ENCODE data around the gene SYCE1L.

The SYCE1L gene

DNA sequence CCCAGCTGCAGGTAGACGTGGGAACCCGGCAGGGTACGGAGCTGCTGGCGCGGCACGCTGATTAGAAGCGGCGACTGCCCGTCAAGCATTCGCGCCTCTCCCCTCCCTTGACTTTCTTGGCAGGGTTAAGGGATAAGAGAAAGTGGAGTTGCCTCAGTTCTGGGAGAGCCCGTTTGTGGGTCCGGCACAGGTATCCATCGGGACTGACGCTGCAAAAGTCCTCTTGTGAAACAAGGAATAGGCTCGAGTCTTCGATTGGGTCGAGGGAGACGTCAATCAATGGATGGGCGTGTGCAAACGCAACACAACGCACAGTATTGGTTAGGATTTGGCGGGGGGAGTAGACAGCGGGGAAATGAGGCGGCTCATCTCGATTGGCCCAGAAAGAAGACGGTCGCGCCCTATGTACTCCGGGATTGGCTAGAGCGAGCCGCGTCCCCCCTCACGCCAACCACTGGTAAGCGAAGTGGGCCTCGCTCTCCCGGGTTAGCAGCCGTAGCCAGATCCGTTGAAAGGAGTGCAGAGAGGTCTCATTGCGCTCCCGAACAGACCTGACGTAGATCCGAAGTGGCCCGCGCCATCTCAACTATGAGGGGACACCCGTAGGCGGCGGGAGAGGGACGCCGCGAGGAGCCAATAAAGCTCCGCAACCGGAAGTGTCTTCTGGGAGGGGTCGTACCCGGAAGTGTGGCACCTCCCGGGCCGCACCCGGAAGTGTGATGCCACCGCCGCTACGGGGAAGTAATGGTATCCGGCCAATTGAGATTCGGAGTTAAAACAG lies 8.5 kb upstream of the SYCE1L start, which contains the start of gene MON1B:
Gene MON1B (plus strand): TSS at position 713 of the 781 bp plus-strand sequence. CDS start 296 bp downstream, outside the sequence.
- H3K27ac ChIP-seq (ENCODE audit: insufficient read depth in 1 of 2, low read depth in 1 of 2, low read length in 2 of 2, poor library complexity in 1 of 2, severe bottlenecking in 2 of 2), result peak within 1 kb of the TSS; percentile 89 to 96
- DNase-seq, result peak; percentile 99 to 100 (median 99)
- ChIA-PET CTCF (interaction anchor here (0.9 kb wide), 1 partner anchor 20 kb away, joined by 3 read pairs; no protein-coding TSS in a partner anchor), POLR2A (interaction anchor here (1.0 kb wide), 1 partner anchor 21 kb away, joined by 3 read pairs; no protein-coding TSS in a partner anchor)
- H3K27me3 ChIP-seq (replicated peaks in 2 of 5; ENCODE audit: control insufficient read depth in 4 of 5, insufficient read depth in 5 of 5, low read length in 4 of 5), result no peaks in the 10 kb centered on the region
- WGBS (ENCODE audit: insufficient coverage), result under 1% methylated on average over 46 of the region's 63 CpGs
- no peaks in the 10 kb centered on the region for H3K9me3 ChIP-seq (ENCODE audit: control extremely low read depth in 1 of 5, control insufficient read depth in 4 of 5, insufficient read depth in 2 of 5, low read depth in 1 of 5, low read length in 4 of 5)
- peaks cover 5 to 26% (median 19%) of the 10 kb centered on the region in 4 experiments for H3K36me3 ChIP-seq (ENCODE audit: control insufficient read depth in 4 of 4, insufficient read depth in 4 of 4, low read length in 3 of 4)
- peaks cover 3 to 21% (median 16%) of the 10 kb centered on the region in 4 experiments for H3K4me1 ChIP-seq (ENCODE audit: control extremely low read depth in 1 of 4, control insufficient read depth in 4 of 4, insufficient read depth in 4 of 4, low read length in 3 of 4)
- peak within 1 kb of the TSS; percentile 72 to 100 (median 91) for H3K4me3 ChIP-seq (ENCODE audit: control insufficient read depth in 1 of 7, extremely low read depth in 1 of 7, insufficient read depth in 4 of 7, low read depth in 2 of 7, low read length in 6 of 7)

DNA sequence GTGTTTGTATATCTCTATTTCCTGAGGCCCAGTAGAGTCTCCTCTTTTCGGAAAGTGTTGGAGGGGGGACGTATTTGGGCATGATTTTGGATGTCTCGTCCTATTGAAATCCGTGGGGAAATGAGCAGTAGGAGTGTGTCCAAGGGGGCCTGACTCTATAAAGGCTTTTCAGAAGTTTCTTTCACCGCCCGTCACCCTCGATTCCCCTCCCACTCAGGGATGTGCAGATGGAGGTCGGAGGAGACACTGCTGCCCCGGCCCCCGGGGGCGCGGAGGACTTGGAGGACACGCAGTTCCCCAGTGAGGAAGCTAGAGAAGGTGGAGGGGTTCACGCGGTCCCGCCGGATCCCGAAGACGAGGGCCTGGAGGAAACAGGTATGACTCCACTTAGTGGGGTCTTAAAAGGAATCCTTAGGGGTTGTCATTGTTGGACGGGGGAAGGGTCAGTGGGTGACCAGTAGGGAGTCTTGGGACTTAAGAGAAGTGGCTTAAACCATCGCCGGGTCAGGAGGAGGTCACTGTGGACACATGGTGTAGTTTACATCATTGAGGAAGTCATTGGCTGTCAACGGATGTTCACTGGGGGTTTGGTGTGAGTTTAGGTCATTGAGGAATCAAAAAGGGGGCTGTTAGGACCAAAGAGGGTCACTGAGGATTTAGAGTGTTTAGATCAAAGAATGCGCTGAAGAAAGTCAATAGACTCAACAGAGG lies 7.8 kb upstream of the SYCE1L start:
- POLR2A ChIA-PET, result interaction anchor here (1.0 kb wide), 1 partner anchor 21 kb away, joined by 3 read pairs; no protein-coding TSS in a partner anchor
- peak in 2 of 3 donors; percentile 12 to 60 for DNase-seq
- H3K9me3 ChIP-seq (ENCODE audit: control extremely low read depth in 1 of 5, control insufficient read depth in 4 of 5, insufficient read depth in 2 of 5, low read depth in 1 of 5, low read length in 4 of 5), result no peaks in the 10 kb centered on the region
- CTCF ChIA-PET, result interaction anchor here (0.9 kb wide), 1 partner anchor 19 kb away, joined by 3 read pairs; no protein-coding TSS in a partner anchor
- no peaks in the 10 kb centered on the region for H3K27me3 ChIP-seq (replicated peaks in 2 of 5; ENCODE audit: control insufficient read depth in 4 of 5, insufficient read depth in 5 of 5, low read length in 4 of 5)
- H3K36me3 ChIP-seq (ENCODE audit: control insufficient read depth in 4 of 4, insufficient read depth in 4 of 4, low read length in 3 of 4), result peaks cover 8 to 30% (median 21%) of the 10 kb centered on the region in 4 experiments
- 7% methylated on average over 14 of the region's 24 CpGs for WGBS (ENCODE audit: insufficient coverage)
- peaks cover 3 to 21% (median 16%) of the 10 kb centered on the region in 4 experiments for H3K4me1 ChIP-seq (ENCODE audit: control extremely low read depth in 1 of 4, control insufficient read depth in 4 of 4, insufficient read depth in 4 of 4, low read length in 3 of 4)
- H3K27ac ChIP-seq (ENCODE audit: insufficient read depth in 1 of 2, low read depth in 1 of 2, low read length in 2 of 2, poor library complexity in 1 of 2, severe bottlenecking in 2 of 2), result peak overlapping the region; percentile 89 to 96
- H3K4me3 ChIP-seq (ENCODE audit: control insufficient read depth in 1 of 7, extremely low read depth in 1 of 7, insufficient read depth in 4 of 7, low read depth in 2 of 7, low read length in 6 of 7), result peak overlapping the region; percentile 63 to 100 (median 91)

DNA sequence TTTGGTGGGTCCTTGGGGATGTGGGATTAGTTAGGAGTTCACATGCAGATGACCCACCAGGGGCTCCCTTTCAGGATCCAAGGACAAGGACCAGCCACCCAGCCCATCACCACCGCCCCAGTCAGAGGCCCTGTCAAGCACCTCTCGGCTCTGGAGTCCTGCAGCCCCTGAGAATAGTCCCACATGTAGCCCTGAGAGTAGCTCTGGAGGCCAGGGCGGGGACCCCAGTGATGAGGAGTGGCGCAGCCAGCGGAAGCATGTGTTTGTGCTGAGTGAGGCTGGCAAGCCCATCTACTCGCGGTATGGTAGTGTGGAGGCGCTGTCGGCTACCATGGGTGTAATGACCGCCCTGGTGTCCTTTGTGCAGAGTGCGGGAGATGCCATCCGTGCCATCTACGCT lies 5.8 kb upstream of the SYCE1L start:
- Histone ChIP-seq H3K9me3 (ENCODE audit: control extremely low read depth in 1 of 5, control insufficient read depth in 4 of 5, insufficient read depth in 2 of 5, low read depth in 1 of 5, low read length in 4 of 5) (no peaks in the 10 kb centered on the region), H3K27me3 (replicated peaks in 2 of 5; ENCODE audit: control insufficient read depth in 4 of 5, insufficient read depth in 5 of 5, low read length in 4 of 5) (no peaks in the 10 kb centered on the region), H3K27ac (ENCODE audit: insufficient read depth in 1 of 2, low read depth in 1 of 2, low read length in 2 of 2, poor library complexity in 1 of 2, severe bottlenecking in 2 of 2) (no peak overlapping the region), H3K4me3 (ENCODE audit: control insufficient read depth in 1 of 7, extremely low read depth in 1 of 7, insufficient read depth in 4 of 7, low read depth in 2 of 7, low read length in 6 of 7) (no peak overlapping the region), H3K4me1 (ENCODE audit: control extremely low read depth in 1 of 4, control insufficient read depth in 4 of 4, insufficient read depth in 4 of 4, low read length in 3 of 4) (peaks cover 3 to 21% (median 16%) of the 10 kb centered on the region in 4 experiments), H3K36me3 (ENCODE audit: control insufficient read depth in 4 of 4, insufficient read depth in 4 of 4, low read length in 3 of 4) (peaks cover 12 to 43% (median 33%) of the 10 kb centered on the region in 4 experiments)
- POLR2A ChIA-PET, result no interaction called here
- WGBS (ENCODE audit: insufficient coverage), result 96% methylated on average over 13 of the region's 13 CpGs
- DNase-seq, result no peak
- CTCF ChIA-PET, result no interaction called here

DNA sequence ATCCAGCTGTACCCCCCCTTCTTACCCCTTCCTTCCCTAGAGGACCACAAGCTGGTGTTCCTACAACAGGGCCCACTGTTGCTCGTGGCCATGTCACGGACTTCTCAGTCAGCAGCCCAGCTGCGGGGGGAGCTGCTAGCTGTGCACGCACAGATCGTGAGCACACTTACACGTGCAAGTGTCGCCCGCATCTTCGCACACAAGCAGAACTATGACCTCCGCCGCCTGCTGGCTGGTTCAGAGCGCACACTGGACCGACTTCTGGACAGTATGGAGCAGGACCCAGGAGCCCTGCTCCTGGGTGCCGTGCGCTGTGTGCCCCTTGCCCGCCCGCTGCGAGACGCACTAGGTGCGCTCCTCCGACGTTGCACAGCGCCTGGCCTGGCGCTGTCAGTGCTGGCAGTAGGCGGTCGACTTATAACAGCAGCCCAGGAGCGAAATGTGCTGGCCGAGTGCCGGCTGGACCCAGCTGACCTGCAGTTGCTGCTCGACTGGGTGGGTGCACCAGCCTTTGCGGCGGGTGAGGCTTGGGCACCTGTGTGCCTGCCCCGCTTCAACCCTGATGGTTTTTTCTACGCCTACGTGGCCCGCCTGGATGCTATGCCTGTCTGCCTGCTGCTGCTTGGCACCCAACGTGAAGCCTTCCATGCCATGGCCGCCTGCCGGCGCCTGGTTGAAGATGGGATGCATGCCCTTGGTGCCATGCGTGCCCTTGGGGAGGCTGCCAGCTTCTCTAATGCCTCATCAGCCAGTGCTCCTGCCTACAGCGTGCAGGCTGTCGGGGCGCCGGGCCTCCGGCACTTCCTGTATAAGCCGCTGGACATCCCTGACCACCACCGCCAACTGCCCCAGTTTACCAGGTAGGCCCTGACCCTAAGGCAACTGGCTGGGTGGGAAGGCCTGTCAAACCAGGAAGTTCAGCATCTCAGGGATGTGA lies 4.6 kb upstream of the SYCE1L start:
- no peak overlapping the region for H3K4me3 ChIP-seq (ENCODE audit: control insufficient read depth in 1 of 7, extremely low read depth in 1 of 7, insufficient read depth in 4 of 7, low read depth in 2 of 7, low read length in 6 of 7)
- no peaks in the 10 kb centered on the region for H3K27me3 ChIP-seq (replicated peaks in 2 of 5; ENCODE audit: control insufficient read depth in 4 of 5, insufficient read depth in 5 of 5, low read length in 4 of 5)
- ChIA-PET POLR2A (no interaction called here), CTCF (no interaction called here)
- H3K4me1 ChIP-seq (ENCODE audit: control extremely low read depth in 1 of 4, control insufficient read depth in 4 of 4, insufficient read depth in 4 of 4, low read length in 3 of 4), result peaks cover 3 to 21% (median 16%) of the 10 kb centered on the region in 4 experiments
- no peaks in the 10 kb centered on the region for H3K9me3 ChIP-seq (ENCODE audit: control extremely low read depth in 1 of 5, control insufficient read depth in 4 of 5, insufficient read depth in 2 of 5, low read depth in 1 of 5, low read length in 4 of 5)
- no peak overlapping the region for H3K27ac ChIP-seq (ENCODE audit: insufficient read depth in 1 of 2, low read depth in 1 of 2, low read length in 2 of 2, poor library complexity in 1 of 2, severe bottlenecking in 2 of 2)
- peaks cover 12 to 53% (median 41%) of the 10 kb centered on the region in 4 experiments for H3K36me3 ChIP-seq (ENCODE audit: control insufficient read depth in 4 of 4, insufficient read depth in 4 of 4, low read length in 3 of 4)
- DNase-seq, result no peak
- WGBS (ENCODE audit: insufficient coverage), result 97% methylated on average over 48 of the region's 48 CpGs

DNA sequence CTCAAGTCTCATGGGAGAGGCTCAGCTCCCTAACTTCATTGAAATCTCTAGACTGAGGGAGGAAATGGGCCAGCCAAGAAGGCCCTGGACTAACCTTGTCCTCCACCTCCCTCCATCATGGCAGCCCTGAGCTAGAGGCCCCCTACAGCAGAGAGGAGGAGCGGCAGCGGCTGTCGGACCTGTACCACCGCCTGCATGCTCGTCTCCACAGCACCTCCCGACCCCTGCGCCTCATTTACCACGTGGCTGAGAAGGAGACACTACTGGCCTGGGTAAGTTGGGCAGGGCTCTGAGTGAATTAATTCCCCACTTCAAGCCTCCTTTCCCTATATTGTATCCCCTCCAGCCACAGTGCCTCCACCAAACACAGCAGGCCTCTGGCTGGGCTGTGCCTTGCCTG lies 3.8 kb upstream of the SYCE1L start:
- Histone ChIP-seq H3K9me3 (ENCODE audit: control extremely low read depth in 1 of 5, control insufficient read depth in 4 of 5, insufficient read depth in 2 of 5, low read depth in 1 of 5, low read length in 4 of 5) (no peaks in the 10 kb centered on the region), H3K27me3 (replicated peaks in 2 of 5; ENCODE audit: control insufficient read depth in 4 of 5, insufficient read depth in 5 of 5, low read length in 4 of 5) (no peaks in the 10 kb centered on the region), H3K4me1 (ENCODE audit: control extremely low read depth in 1 of 4, control insufficient read depth in 4 of 4, insufficient read depth in 4 of 4, low read length in 3 of 4) (peaks cover 0 to 16% (median 13%) of the 10 kb centered on the region in 4 experiments), H3K27ac (ENCODE audit: insufficient read depth in 1 of 2, low read depth in 1 of 2, low read length in 2 of 2, poor library complexity in 1 of 2, severe bottlenecking in 2 of 2) (no peak overlapping the region), H3K4me3 (ENCODE audit: control insufficient read depth in 1 of 7, extremely low read depth in 1 of 7, insufficient read depth in 4 of 7, low read depth in 2 of 7, low read length in 6 of 7) (no peak overlapping the region), H3K36me3 (ENCODE audit: control insufficient read depth in 4 of 4, insufficient read depth in 4 of 4, low read length in 3 of 4) (peaks cover 12 to 55% (median 43%) of the 10 kb centered on the region in 4 experiments)
- ChIA-PET CTCF (no interaction called here), POLR2A (no interaction called here)
- WGBS (ENCODE audit: insufficient coverage), result 97% methylated on average over 5 of the region's 8 CpGs
- DNase-seq, result no peak

DNA sequence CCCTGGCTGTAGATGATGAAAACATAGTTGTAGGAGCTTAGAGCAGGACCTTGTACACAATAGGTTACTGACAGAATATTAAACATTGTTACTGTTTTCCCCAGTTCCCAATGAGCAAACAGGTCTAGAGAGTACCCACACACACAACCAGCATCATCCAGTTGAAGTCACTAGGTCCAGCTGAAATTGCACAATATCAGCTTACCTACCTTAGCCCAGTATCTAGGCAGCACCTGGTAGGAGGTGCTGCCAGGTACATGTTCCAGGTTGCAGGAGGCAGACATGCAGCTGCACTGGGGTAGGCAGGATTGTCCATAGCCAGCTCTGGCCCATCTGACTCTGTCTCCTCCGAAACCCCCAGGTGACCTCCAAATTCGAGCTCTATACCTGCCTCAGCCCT lies 1.5 kb upstream of the SYCE1L start:
- ChIA-PET CTCF (no interaction called here), POLR2A (no interaction called here)
- no peaks in the 10 kb centered on the region for H3K27me3 ChIP-seq (replicated peaks in 2 of 5; ENCODE audit: control insufficient read depth in 4 of 5, insufficient read depth in 5 of 5, low read length in 4 of 5)
- 100% methylated on average over 2 of the region's 2 CpGs for WGBS (ENCODE audit: insufficient coverage)
- H3K4me1 ChIP-seq (ENCODE audit: control extremely low read depth in 1 of 4, control insufficient read depth in 4 of 4, insufficient read depth in 4 of 4, low read length in 3 of 4), result no peaks in the 10 kb centered on the region
- no peak overlapping the region for H3K27ac ChIP-seq (ENCODE audit: insufficient read depth in 1 of 2, low read depth in 1 of 2, low read length in 2 of 2, poor library complexity in 1 of 2, severe bottlenecking in 2 of 2)
- no peak for DNase-seq
- H3K4me3 ChIP-seq (ENCODE audit: control insufficient read depth in 1 of 7, extremely low read depth in 1 of 7, insufficient read depth in 4 of 7, low read depth in 2 of 7, low read length in 6 of 7), result no peak overlapping the region
- H3K36me3 ChIP-seq (ENCODE audit: control insufficient read depth in 4 of 4, insufficient read depth in 4 of 4, low read length in 3 of 4), result peaks cover 12 to 63% (median 50%) of the 10 kb centered on the region in 4 experiments
- H3K9me3 ChIP-seq (ENCODE audit: control extremely low read depth in 1 of 5, control insufficient read depth in 4 of 5, insufficient read depth in 2 of 5, low read depth in 1 of 5, low read length in 4 of 5), result no peaks in the 10 kb centered on the region
